Body of pancreas (tissue), 4 donors: ENCODE data around the gene TARBP1. TPM values are rescaled to one million over a fixed set of nuclear protein-coding genes. Genes with fewer than 3 reads are reported as not detected.

Source experiments
- ATAC-seq: fragments of 150-250 bp; one replicate; pipeline ENCODE4 v1.9.1; 2016
- DNase-seq, 4 donors: peaks; one replicate each; pipeline ENCODE4 v3.0.0-alpha.2; 2019
- H3K27ac ChIP-seq, 4 donors: fragments of 200-600 bp; sonication (generic); 1 replicate in 3 of 4; 2 replicates in 1 of 4; pipeline versions ENCODE4 v1.5.1 to v1.6.1; 2016 to 2019; ENCODE audit warnings: mild to moderate bottlenecking in 1 of 4, mixed read lengths in 1 of 4, moderate library complexity in 1 of 4
- H3K27me3 ChIP-seq, 2 donors: fragments of 200-600 bp; sonication (generic); one replicate each; pipeline ENCODE4 v1.6.0; 2016; ENCODE audit warnings: mild to moderate bottlenecking in 1 of 2
- H3K36me3 ChIP-seq, 2 donors: fragments of 200-600 bp; sonication (generic); replicated peaks in 1 of 2; 2 replicates each; pipeline ENCODE4 v1.5.1; 2016; ENCODE audit warnings: low read depth in 2 of 2; ENCODE audit not compliant: insufficient read depth in 1 of 2
- H3K4me1 ChIP-seq: fragments of 200-600 bp; sonication (generic); one replicate; pipeline ENCODE4 v1.6.0; 2016
- H3K4me3 ChIP-seq, 2 donors: fragments of 200-600 bp; sonication (generic); 1 replicate in 1 of 2; 2 replicates in 1 of 2; pipeline ENCODE4 v1.5.1; 2016 to 2019
- H3K9me3 ChIP-seq, 3 donors: fragments of 200-600 bp; sonication (generic); 1 replicate in 2 of 3; 2 replicates in 1 of 3; pipeline ENCODE4 v1.5.1; 2016
- CTCF ChIP-seq, 7 experiments: fragments of 450-650 bp in 4 of 7; fragments of 200-600 bp in 3 of 7; sonication (generic) in 3 of 7; IDR thresholded peaks; one replicate each; pipeline ENCODE4 v1.5.1; 2016 to 2019; ENCODE audit warnings: antibody characterized with exemption in 7 of 7
- POLR2A ChIP-seq, 3 donors: fragments of 450-650 bp; IDR thresholded peaks; one replicate each; pipeline ENCODE4 v1.6.1; 2016; ENCODE audit warnings: antibody characterized with exemption in 3 of 3, mild to moderate bottlenecking in 2 of 3
- WGBS, 2 donors: methylation state at CpG; one replicate each; pipeline ENCODE4 v1.1.5; 2017; 5-methylcytosine and 5-hydroxymethylcytosine counted together
- intact Hi-C: fragments of 100-400 bp; cut with DNase I; formaldehyde crosslinking; loops from one replicate; pipeline ENCODE4 v1.15.1; 2023
- total RNA-seq, 2 donors: library from RNA; depleted of rRNA; stranded (reverse); fragments of >200 nt; gene quantifications; one replicate each; pipeline ENCODE4 v1.1.0, GENCODE V29; 2016

TARBP1 gene
- total RNA-seq, 2 donors from 2014 or later: 30.6 to 32.0 TPM

GRCh38 chr1:234373064-234373958 lies 105.7 kb downstream of the TARBP1 start, which contains the start of gene COA6:
TSS of gene COA6 (plus strand) at chr1:234373456. CDS start at chr1:234373467, 11 bp downstream.
- WGBS, 2 donors: 0 to 1% methylated on average over 35 to 59 of the region's 62 CpGs
- H3K27me3 ChIP-seq: no peaks in the 10 kb centered on the region
- peak; percentile 66 to 92 (median 92) for TF ChIP-seq POLR2A (IDR thresholded peaks at IDR 0.05)
- peak in 1 of 7 experiments; percentile 3 for TF ChIP-seq CTCF (IDR thresholded peaks at IDR 0.05)
- H3K4me1 ChIP-seq: peaks cover 30% of the 10 kb centered on the region
- intact Hi-C loops: no loop called here
- ATAC-seq: peak; percentile 95
- H3K36me3 ChIP-seq: no peaks in the 10 kb centered on the region
- H3K27ac ChIP-seq: peak within 1 kb of the TSS; percentile 94 to 96 (median 96)
- no peaks in the 10 kb centered on the region for H3K9me3 ChIP-seq
- DNase-seq: peak; percentile 87 to 94 (median 88)
- H3K4me3 ChIP-seq: peak within 1 kb of the TSS; percentile 18 to 83

- 21 to 31% methylated on average over 9 of the region's 9 CpGs for WGBS, 2 donors
- TF ChIP-seq POLR2A (IDR thresholded peaks at IDR 0.05): no peak
- TF ChIP-seq CTCF (IDR thresholded peaks at IDR 0.05): no peak
- H3K4me3 ChIP-seq: peak overlapping the region in 1 of 2 donors; percentile 83
- H3K36me3 ChIP-seq: no peaks in the 10 kb centered on the region
- peaks cover 30% of the 10 kb centered on the region for H3K4me1 ChIP-seq
- no peak for ATAC-seq
- intact Hi-C loops: no loop called here
- no peaks in the 10 kb centered on the region for H3K27me3 ChIP-seq
- H3K9me3 ChIP-seq: no peaks in the 10 kb centered on the region
- no peak for DNase-seq
- peak overlapping the region in 1 of 4 donors; percentile 96 for H3K27ac ChIP-seq
Measured at GRCh38 chr1:234372011-234372757, 106.8 kb downstream of the TARBP1 start.

GRCh38 chr1:234371414-234371813 lies 107.6 kb downstream of the TARBP1 start:
- DNase-seq: no peak
- Histone ChIP-seq H3K36me3 (no peaks in the 10 kb centered on the region), H3K27ac (no peak overlapping the region), H3K4me3 (no peak overlapping the region), H3K9me3 (no peaks in the 10 kb centered on the region), H3K27me3 (no peaks in the 10 kb centered on the region), H3K4me1 (peaks cover 30% of the 10 kb centered on the region)
- WGBS, 2 donors: 16 to 17% methylated on average over 2 of the region's 2 CpGs
- no peak for TF ChIP-seq POLR2A (IDR thresholded peaks at IDR 0.05)
- no peak for TF ChIP-seq CTCF (IDR thresholded peaks at IDR 0.05)
- intact Hi-C loops: no loop called here
- ATAC-seq: no peak

GRCh38 chr1:234369784-234370183 lies 109.2 kb downstream of the TARBP1 start:
- Histone ChIP-seq H3K4me1 (peaks cover 19% of the 10 kb centered on the region), H3K27me3 (no peaks in the 10 kb centered on the region), H3K9me3 (no peaks in the 10 kb centered on the region), H3K27ac (no peak overlapping the region), H3K4me3 (no peak overlapping the region), H3K36me3 (no peaks in the 10 kb centered on the region)
- WGBS, 2 donors: 48 to 56% methylated on average over 1 of the region's 1 CpG
- TF ChIP-seq CTCF (IDR thresholded peaks at IDR 0.05): no peak
- TF ChIP-seq POLR2A (IDR thresholded peaks at IDR 0.05): no peak
- intact Hi-C loops: no loop called here
- ATAC-seq (no peak), DNase-seq (no peak)
